Hepatocyte (in vitro differentiated cells): ENCODE measurements around the gene GPR3.

ENCODE experiments used
- EZH2 ChIP-seq: fragments of 200-600 bp; sonication (generic); IDR thresholded peaks from 2 replicates; pipeline ENCODE4 v1.6.1; 2016; ENCODE audit warnings: antibody characterized with exemption, mild to moderate bottlenecking, borderline replicate concordance
- EZH2phosphoT487 ChIP-seq: fragments of 200-600 bp; sonication (generic); IDR thresholded peaks from one replicate; pipeline ENCODE4 v1.6.1; 2018; ENCODE audit warnings: antibody characterized with exemption, mild to moderate bottlenecking, low read depth, moderate library complexity; ENCODE audit not compliant: unreplicated experiment, severe bottlenecking
- TF ChIP-seq, protein P1 (sequence below): fragments of 200-600 bp; sonication (generic); IDR thresholded peaks from 2 replicates; pipeline ENCODE4 v1.5.1; 2016; ENCODE audit warnings: antibody characterized with exemption, mild to moderate bottlenecking; ENCODE audit not compliant: poor library complexity

- TF ChIP-seq, protein P1, sequence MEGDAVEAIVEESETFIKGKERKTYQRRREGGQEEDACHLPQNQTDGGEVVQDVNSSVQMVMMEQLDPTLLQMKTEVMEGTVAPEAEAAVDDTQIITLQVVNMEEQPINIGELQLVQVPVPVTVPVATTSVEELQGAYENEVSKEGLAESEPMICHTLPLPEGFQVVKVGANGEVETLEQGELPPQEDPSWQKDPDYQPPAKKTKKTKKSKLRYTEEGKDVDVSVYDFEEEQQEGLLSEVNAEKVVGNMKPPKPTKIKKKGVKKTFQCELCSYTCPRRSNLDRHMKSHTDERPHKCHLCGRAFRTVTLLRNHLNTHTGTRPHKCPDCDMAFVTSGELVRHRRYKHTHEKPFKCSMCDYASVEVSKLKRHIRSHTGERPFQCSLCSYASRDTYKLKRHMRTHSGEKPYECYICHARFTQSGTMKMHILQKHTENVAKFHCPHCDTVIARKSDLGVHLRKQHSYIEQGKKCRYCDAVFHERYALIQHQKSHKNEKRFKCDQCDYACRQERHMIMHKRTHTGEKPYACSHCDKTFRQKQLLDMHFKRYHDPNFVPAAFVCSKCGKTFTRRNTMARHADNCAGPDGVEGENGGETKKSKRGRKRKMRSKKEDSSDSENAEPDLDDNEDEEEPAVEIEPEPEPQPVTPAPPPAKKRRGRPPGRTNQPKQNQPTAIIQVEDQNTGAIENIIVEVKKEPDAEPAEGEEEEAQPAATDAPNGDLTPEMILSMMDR, result no peak
- TF ChIP-seq EZH2phosphoT487 (no peak), EZH2 (no peak)
Measured at GRCh38 chr1:27400082-27400962, 7.9 kb downstream of the GPR3 start.
